AG09319 (cell line): Measurements from ENCODE around the gene ZNF804B.
"Not testable (repeated sequence)": the region's sequence is repeated elsewhere in the genome, so short reads cannot be mapped to it uniquely, and the experiment has no call there.

Experiments used
- DNase-seq: peaks from one replicate; pipeline ENCODE4 v3.0.0-alpha.2; 2010; ENCODE audit warnings: low read depth; ENCODE audit errors: extremely low read depth
- CTCF ChIP-seq: IDR thresholded peaks from 2 replicates; pipeline ENCODE4 v1.5.1; 2011; ENCODE audit warnings: low read depth, mild to moderate bottlenecking, inconsistent platforms, low read length, moderate library complexity

ZNF804B gene

DNA sequence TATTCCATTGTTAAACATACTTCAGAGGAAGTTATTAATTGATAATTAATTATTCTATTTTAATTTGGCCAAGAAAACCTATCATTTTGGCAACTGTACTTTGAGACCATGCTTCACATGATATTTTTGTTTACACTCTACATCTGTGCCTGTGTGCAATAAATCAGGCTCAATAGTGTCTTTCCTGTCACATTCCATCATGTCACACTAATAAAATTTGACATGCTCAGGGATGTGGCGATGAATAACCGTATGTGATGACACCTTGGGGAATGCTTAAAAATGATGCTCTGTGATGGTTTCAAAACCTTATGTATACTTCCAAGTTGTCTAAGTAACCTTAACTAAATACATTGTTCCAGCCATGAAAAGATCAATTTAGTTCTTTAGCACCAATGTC is 400.6 kb downstream of the ZNF804B start:
- no peak for TF ChIP-seq CTCF

DNA sequence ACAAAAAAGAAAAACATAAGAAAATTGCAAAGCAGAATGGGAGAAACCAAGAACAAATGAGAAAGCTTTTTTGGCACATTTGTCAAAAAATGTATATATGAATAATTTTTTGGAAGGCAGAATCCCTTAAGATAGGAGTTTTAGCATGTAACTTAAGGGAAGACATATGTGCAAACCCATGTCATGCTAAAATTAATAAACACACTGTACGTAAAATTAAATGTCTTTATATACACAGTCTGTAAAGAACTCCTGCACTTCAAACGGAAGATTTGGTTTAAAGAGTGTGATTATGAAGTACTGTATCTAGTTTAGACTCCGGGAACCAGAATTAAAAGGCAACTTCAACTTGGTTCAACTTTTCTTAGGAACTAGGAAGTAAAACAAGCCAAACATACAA is 405.9 kb downstream of the ZNF804B start:
- no peak for TF ChIP-seq CTCF
- DNase-seq = no peak

More for the DNA sequence above, 400.6 kb downstream of the ZNF804B start:
- DNase-seq = no peak

GRCh38 chr7:89170628-89171027 is 411.1 kb downstream of the ZNF804B start:
- no peak for TF ChIP-seq CTCF
- DNase-seq = no peak

DNA sequence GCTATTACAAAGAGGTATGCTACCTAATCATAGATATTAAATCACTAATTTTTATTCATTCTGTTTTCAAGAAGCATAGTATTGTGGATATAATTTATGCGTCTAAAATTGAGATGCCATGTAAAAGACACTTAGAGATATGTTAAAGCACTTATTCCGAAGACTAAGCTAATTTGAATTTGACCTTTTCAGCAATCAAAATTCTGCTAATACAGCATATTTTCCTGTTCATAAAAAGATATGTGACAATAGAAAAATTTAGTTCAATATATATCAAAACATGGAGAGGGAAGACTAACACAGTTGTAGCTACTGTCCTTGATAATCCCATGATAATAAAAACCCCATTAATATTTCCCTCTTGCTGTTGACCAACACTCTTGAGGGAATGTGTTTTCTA is 422.6 kb downstream of the ZNF804B start:
- no peak for DNase-seq
- no peak for TF ChIP-seq CTCF

- no peak for TF ChIP-seq CTCF
- no peak for DNase-seq
These were observed 424.2 kb downstream of the ZNF804B start for GRCh38 chr7:89183712-89184111.

GRCh38 chr7:89200758-89201157 is 441.3 kb downstream of the ZNF804B start:
- TF ChIP-seq CTCF = no peak
- no peak for DNase-seq

DNA sequence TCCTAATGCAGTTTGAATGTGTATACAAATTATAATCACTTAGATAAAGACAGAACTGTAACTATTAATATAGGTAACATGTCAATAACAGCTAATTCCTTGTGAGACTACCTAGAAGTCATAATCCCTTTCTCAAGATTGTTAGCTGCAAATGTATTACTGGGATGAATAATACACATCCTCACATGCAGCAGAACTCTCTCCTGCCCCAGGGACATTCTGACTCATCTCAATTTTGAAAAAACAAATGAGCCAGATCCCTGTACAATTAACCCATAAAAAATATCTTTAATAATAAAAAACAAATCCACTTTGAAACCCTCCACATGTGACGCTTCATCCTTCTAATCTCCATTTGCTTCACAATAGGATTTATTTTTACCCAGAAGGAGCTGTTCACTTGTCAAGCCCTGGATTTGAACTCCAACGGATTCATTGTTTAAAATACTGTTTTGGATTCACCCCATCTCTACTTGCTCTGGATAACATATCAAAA is 464.4 kb downstream of the ZNF804B start:
- no peak for DNase-seq
- no peak for TF ChIP-seq CTCF

- DNase-seq = not testable (repeated sequence)
These were observed 469.2 kb downstream of the ZNF804B start for GRCh38 chr7:89228688-89229171.
